HG03060 (cell line): ENCODE measurements around the gene NRG3.
"Not testable (repeated sequence)": the region's sequence is repeated elsewhere in the genome, so short reads cannot be mapped to it uniquely, and the experiment has no call there.

Experiments used
- ATAC-seq: cut with Tn5 transposase; IDR thresholded peaks from one replicate; pipeline ENCODE4 v1.9.1; 2021; ENCODE audit warnings: low read depth, moderate number of reproducible peaks; ENCODE audit not compliant: unreplicated experiment

The NRG3 gene

GRCh38 chr10:82643076-82643475 lies 768.1 kb downstream of the NRG3 start:
- ATAC-seq, result no peak

GRCh38 chr10:82643601-82644000 lies 768.6 kb downstream of the NRG3 start:
- no peak for ATAC-seq

DNA sequence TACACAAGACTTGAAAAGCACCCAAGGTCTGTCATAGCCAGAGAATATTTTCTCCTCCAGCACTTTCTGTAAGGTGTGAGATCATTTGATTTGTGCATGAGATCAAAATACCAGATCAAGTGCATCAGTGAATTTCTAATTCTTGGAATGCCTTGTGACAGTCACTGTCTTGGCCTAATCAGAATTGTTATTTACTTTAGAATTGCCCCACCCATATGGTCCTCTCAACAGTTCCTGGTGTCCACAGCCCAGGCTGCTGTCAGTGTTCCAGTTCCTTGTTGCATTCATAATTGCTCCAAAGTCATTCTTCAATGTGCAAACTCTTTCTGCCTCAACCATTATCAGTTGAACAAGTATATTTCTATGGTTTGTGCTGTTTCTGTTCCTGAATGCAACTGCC lies 770.2 kb downstream of the NRG3 start:
- ATAC-seq, result no peak

- no peak for ATAC-seq
These were observed 778.5 kb downstream of the NRG3 start for GRCh38 chr10:82653244-82654155.

DNA sequence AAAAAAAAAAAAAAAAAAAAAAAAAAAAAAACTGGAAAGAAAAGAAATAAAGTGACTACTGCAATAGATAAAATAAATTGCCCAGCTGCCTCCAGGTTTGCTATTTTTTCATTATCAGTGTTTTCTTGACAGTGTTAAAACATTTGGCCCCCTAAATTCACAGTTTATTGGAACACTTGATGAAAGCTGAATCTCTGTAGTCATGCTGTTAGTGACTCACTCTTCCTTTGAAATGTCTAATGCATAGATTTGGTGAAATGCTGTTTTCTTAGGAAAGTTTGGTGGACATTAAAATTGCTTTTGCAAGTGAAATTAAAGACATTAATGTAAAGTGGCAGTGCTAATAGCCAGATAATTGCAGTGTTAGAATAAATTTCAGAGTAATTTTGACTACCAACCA lies 785.2 kb downstream of the NRG3 start:
- no peak for ATAC-seq

DNA sequence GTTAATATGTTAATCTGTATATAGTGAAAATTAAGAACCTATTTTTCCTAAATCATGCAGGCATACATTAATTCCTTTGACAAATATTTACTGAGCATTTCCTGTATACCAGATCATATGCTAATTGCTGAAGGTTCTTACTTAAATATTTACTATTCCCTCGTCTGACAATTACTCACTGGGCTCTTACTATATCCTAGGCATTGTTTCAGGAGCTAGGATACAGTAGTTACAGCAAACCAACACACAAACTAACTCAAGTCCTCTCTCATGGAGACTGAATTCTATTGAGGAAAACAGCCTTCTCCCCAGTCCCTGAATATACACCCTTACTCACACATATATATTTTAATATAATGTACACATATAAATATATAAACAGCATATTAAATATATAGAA lies 786.0 kb downstream of the NRG3 start:
- no peak for ATAC-seq

GRCh38 chr10:82661701-82662100 lies 786.7 kb downstream of the NRG3 start:
- no peak for ATAC-seq

GRCh38 chr10:82668221-82668895 lies 793.4 kb downstream of the NRG3 start:
- no peak for ATAC-seq

- ATAC-seq, result no peak
These were observed 799.0 kb downstream of the NRG3 start for GRCh38 chr10:82674036-82674435.

DNA sequence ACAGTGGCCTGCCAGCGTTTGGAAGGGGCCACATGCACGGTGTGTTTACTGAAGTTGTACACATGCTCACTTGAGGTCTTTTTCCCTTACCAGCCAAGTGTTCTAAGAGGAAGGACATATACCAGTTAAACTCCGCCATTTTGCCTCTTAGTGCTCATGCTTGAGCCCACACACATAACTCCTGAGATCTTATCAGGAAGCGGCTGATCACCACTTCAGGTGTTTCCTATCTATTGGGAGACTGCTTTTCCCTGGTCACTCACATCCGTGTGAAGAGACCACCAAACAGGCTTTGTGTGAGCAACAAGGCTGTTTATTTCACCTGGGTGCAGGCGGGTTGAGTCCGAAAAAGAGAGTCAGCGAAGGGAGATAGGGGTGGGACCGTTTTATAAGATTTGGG lies 802.9 kb downstream of the NRG3 start:
- not testable (repeated sequence) for ATAC-seq

- ATAC-seq, result not testable (repeated sequence)
These were observed 803.5 kb downstream of the NRG3 start for GRCh38 chr10:82678451-82678850.

DNA sequence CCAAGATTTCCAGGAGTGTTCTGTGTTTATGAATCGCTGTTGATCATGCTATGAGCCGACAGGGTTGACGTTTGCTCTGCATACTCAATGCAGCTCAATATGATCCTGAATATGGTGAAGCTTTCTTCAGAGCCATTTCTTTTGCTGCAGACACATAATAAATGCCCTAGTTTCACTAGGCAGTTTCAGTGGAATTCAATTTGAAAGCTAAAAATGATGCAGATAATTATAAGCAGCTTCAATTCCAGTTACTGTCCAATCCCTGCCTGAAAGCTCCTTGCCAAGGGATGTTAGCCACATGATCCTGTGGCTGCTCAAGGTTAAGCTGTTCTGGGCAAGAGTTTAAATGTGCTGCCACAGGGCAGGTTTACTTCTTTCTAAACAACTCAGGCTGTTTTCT lies 805.6 kb downstream of the NRG3 start:
- no peak for ATAC-seq

DNA sequence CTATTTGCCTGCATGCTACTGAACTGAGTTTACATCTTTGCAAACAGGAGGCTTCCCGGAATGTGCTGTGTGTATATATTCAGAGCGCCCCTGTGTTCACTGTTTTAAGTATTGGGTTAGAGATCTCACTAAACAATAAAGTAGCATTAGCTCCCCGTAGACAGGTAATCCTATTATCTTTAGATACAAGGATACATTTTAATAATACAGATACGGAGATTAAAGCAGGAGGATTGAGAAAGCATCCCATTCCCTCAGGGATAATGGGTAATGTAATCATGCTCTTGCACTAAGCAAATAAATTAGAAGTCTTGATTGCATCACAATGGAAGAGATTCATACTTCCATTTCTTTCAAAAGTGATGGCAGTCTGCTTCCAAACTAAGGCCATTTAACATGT lies 809.0 kb downstream of the NRG3 start:
- ATAC-seq, result no peak

DNA sequence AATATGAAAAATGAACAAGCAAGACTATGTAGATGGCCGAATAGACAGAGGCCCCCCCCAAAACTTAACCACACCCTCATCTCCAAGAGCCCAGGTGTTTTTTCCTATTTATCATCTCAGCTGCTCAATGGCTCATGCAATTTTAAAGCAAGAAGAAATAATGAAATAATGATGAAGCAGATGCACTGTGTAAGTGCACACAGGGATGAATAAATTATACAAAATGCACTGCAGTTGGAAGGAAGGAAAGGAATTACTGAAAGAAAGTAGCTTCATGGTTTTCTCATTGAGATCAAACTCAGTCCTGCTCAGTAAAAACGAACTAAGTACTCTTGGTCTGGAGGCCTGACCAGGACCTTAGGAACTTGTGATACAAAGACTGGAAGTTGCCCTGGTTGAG lies 810.1 kb downstream of the NRG3 start:
- no peak for ATAC-seq

GRCh38 chr10:82691211-82691610 lies 816.2 kb downstream of the NRG3 start:
- ATAC-seq, result no peak

- ATAC-seq, result no peak
These were observed 817.5 kb downstream of the NRG3 start for GRCh38 chr10:82692458-82692857.

GRCh38 chr10:82721831-82722230 lies 846.8 kb downstream of the NRG3 start:
- ATAC-seq, result no peak

- no peak for ATAC-seq
These were observed 847.3 kb downstream of the NRG3 start for GRCh38 chr10:82722273-82722672.

- no peak for ATAC-seq
These were observed 861.3 kb downstream of the NRG3 start for GRCh38 chr10:82736305-82736704.

- no peak for ATAC-seq
These were observed 862.6 kb downstream of the NRG3 start for GRCh38 chr10:82737549-82737948.

- no peak for ATAC-seq
These were observed 863.6 kb downstream of the NRG3 start for GRCh38 chr10:82738592-82738991.

DNA sequence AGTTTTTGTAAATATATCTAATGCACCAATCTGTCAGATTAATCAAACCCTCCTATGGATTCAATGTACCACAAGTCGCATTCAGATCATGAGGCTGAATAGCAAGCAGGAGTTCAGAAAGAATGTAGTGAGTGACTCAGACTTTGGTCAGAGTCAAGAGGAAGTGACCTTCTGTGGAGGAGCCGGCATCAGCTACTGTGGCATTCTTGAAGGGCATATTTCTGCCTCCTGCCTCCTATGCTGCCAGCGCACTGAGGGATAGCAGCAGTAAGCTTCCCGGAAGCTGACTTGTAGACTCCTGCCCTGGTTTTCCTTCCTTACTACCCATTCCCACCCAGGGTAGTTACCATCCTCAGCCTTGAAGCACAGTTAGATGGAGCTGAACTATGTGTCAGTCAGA lies 867.5 kb downstream of the NRG3 start:
- ATAC-seq, result no peak
